PC-3 (cell line): ENCODE data around the gene ENOX2.

Experiments
- CTCF ChIP-seq: fragments of 300-600 bp; sonication (generic); conservative IDR thresholded peaks from 2 replicates; pipeline ENCODE4 v1.5.1; 2017; ENCODE audit warnings: antibody characterized with exemption, low read depth, mild to moderate bottlenecking, low read length
- EZH2 ChIP-seq: fragments of 300-600 bp; sonication (generic); IDR thresholded peaks from one replicate; pipeline ENCODE4 v1.6.1; 2017; ENCODE audit warnings: antibody characterized with exemption, mild to moderate bottlenecking, low read length; ENCODE audit not compliant: unreplicated experiment
- EZH2phosphoT487 ChIP-seq: fragments of 300-600 bp; sonication (generic); IDR thresholded peaks from 2 replicates; pipeline ENCODE4 v1.6.1; 2018; ENCODE audit warnings: mild to moderate bottlenecking, antibody characterized with exemption, low read length, borderline replicate concordance

DNA sequence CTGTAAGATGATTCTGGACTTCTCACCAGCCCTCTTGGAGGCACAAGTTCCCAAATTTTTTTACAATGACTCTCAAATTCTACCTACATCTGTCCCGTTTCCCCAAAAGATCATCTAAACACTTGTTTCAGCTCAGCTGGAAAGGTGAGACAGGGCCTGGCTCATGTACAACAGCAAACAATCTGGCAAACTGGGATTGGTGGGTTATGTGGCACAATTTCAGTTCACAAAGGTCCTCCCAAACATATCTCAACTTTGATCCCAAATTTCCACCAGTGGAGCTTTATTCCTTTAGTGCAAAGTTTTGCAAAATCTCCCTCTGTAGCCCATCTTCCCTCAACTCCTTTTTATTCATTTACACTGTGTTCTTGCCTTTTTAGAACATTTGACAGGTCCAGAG lies 207.1 kb downstream of the ENOX2 start:
- no peak for TF ChIP-seq CTCF
- no peak for TF ChIP-seq EZH2phosphoT487
- TF ChIP-seq EZH2, result no peak
